ENCODE data around the gene SMURF1. TPM values are rescaled to one million over a fixed set of nuclear protein-coding genes. Genes with fewer than 3 reads are reported as not detected.

SMURF1 gene
- total RNA-seq, 1 donor from 2014 or later, result 31.9 TPM

DNA sequence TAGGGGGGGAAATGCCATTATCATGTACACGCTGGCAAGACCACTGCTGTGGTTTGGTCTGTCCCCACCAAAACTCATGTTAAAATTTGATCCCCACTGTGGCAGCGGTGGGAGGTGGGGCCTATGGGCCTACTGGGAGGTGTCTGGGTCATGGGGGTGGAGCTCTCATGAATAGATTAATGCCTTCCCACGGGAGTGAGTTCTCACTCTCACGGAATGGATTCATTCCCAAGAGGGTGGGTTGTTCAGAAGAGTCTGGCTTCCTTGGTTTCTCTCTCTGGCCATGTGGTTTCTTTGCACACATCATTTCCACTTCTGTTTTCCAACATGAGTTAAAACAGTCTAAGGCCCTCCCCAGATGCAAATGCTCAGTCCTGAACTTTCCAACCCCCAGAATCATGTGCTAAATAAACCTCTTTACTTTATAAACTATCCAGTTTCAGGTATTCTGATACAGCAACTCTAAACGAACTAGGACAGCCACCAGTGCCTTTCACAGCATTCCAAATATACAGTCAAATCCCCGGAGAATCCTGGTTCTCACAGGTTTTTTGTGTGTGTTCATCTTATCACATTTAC, 44.3 kb downstream of the SMURF1 start:
- peak overlapping the region; percentile 96 for H3K27ac Mint-ChIP-seq
- peaks cover 21% of the 10 kb centered on the region for H3K36me3 Mint-ChIP-seq (ENCODE audit: insufficient read depth)
- H3K4me3 Mint-ChIP-seq (ENCODE audit: low read depth), result peak overlapping the region; percentile 57
- DNase-seq (ENCODE audit: low spot score, unreplicated experiment), result no peak
- peaks cover 44% of the 10 kb centered on the region for H3K4me1 Mint-ChIP-seq (ENCODE audit: low read depth)
- no peaks in the 10 kb centered on the region for H3K27me3 Mint-ChIP-seq
- H3K9me3 Mint-ChIP-seq (ENCODE audit: low read depth), result peaks cover 7% of the 10 kb centered on the region
- TF ChIP-seq, protein P1, sequence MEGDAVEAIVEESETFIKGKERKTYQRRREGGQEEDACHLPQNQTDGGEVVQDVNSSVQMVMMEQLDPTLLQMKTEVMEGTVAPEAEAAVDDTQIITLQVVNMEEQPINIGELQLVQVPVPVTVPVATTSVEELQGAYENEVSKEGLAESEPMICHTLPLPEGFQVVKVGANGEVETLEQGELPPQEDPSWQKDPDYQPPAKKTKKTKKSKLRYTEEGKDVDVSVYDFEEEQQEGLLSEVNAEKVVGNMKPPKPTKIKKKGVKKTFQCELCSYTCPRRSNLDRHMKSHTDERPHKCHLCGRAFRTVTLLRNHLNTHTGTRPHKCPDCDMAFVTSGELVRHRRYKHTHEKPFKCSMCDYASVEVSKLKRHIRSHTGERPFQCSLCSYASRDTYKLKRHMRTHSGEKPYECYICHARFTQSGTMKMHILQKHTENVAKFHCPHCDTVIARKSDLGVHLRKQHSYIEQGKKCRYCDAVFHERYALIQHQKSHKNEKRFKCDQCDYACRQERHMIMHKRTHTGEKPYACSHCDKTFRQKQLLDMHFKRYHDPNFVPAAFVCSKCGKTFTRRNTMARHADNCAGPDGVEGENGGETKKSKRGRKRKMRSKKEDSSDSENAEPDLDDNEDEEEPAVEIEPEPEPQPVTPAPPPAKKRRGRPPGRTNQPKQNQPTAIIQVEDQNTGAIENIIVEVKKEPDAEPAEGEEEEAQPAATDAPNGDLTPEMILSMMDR (IDR thresholded peaks at IDR 0.05; ENCODE audit: unreplicated experiment), result no peak

DNA sequence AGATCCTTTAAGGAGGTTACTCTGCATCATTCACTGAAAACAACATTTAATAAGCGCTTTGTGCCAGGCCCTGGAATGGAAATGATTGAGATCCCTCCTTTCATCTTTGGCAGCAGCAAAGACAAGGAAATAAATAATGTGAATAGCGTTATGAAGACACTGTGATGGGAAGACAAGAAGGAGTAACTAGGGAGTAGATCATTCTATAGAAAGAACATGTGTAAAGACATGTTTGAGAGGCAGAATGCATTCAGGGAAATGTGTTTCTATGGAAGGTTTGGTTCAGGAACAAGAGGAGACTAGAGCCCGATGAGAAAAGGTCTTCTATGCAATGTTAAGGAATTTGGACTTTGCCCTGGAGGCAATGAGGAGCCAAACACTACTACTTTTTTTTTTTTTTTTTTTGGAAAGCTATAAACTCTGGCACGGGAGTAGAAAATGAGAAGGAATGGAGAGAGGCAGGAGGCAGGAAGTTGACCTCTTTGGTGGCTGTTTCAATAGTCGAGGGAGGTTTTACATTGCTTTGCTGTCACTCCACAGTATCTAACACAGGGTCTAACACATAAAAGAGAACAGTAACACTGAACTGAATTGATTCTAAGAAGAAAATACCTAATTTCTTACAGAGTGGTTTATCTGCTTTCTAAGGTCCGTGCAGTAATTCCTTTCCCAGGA, 44.9 kb downstream of the SMURF1 start:
- H3K27ac Mint-ChIP-seq, result peak overlapping the region; percentile 96
- H3K27me3 Mint-ChIP-seq, result no peaks in the 10 kb centered on the region
- TF ChIP-seq, protein P1 (IDR thresholded peaks at IDR 0.05; ENCODE audit: unreplicated experiment), result no peak
- peaks cover 46% of the 10 kb centered on the region for H3K4me1 Mint-ChIP-seq (ENCODE audit: low read depth)
- H3K4me3 Mint-ChIP-seq (ENCODE audit: low read depth), result peak overlapping the region; percentile 57
- H3K36me3 Mint-ChIP-seq (ENCODE audit: insufficient read depth), result peaks cover 19% of the 10 kb centered on the region
- no peak for DNase-seq (ENCODE audit: low spot score, unreplicated experiment)
- peaks cover 7% of the 10 kb centered on the region for H3K9me3 Mint-ChIP-seq (ENCODE audit: low read depth)

GRCh38 chr7:99098286-99098823, 45.6 kb downstream of the SMURF1 start:
- Mint-ChIP-seq H3K36me3 (ENCODE audit: insufficient read depth) (peaks cover 19% of the 10 kb centered on the region), H3K4me3 (ENCODE audit: low read depth) (peak overlapping the region; percentile 57), H3K9me3 (ENCODE audit: low read depth) (peaks cover 7% of the 10 kb centered on the region), H3K27ac (peak overlapping the region; percentile 96), H3K27me3 (no peaks in the 10 kb centered on the region), H3K4me1 (ENCODE audit: low read depth) (peaks cover 46% of the 10 kb centered on the region)
- no peak for DNase-seq (ENCODE audit: low spot score, unreplicated experiment)
- TF ChIP-seq, protein P1 (IDR thresholded peaks at IDR 0.05; ENCODE audit: unreplicated experiment), result no peak

DNA sequence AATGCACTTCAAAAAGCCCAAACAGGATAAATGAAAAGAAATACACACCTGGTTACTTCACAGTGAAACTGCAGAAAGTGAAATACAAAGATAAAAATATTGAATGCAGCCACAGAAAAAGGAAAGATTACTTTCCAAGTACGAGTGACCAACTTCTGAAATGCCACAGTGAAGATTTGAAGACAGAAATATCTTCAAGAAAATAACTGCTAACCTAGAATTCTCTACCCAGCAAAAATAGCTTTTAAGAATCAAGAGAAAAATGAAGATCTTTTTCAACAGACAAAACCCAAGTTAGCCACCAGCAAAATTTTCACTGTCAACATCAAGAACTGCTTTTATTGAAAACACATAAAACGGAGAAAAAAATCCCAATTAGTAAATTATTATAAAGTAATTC, 46.2 kb downstream of the SMURF1 start:
- H3K36me3 Mint-ChIP-seq (ENCODE audit: insufficient read depth), result peaks cover 19% of the 10 kb centered on the region
- DNase-seq (ENCODE audit: low spot score, unreplicated experiment), result no peak
- peak overlapping the region; percentile 87 for H3K27ac Mint-ChIP-seq
- H3K4me1 Mint-ChIP-seq (ENCODE audit: low read depth), result peaks cover 50% of the 10 kb centered on the region
- no peaks in the 10 kb centered on the region for H3K27me3 Mint-ChIP-seq
- TF ChIP-seq, protein P1 (IDR thresholded peaks at IDR 0.05; ENCODE audit: unreplicated experiment), result no peak
- H3K9me3 Mint-ChIP-seq (ENCODE audit: low read depth), result peaks cover 7% of the 10 kb centered on the region
- H3K4me3 Mint-ChIP-seq (ENCODE audit: low read depth), result no peak overlapping the region

GRCh38 chr7:99096124-99096887, 47.6 kb downstream of the SMURF1 start:
- Mint-ChIP-seq H3K4me3 (ENCODE audit: low read depth) (no peak overlapping the region), H3K9me3 (ENCODE audit: low read depth) (peaks cover 7% of the 10 kb centered on the region), H3K27ac (peak overlapping the region; percentile 89), H3K36me3 (ENCODE audit: insufficient read depth) (peaks cover 19% of the 10 kb centered on the region), H3K4me1 (ENCODE audit: low read depth) (peaks cover 60% of the 10 kb centered on the region), H3K27me3 (no peaks in the 10 kb centered on the region)
- DNase-seq (ENCODE audit: low spot score, unreplicated experiment), result no peak
- TF ChIP-seq, protein P1 (IDR thresholded peaks at IDR 0.05; ENCODE audit: unreplicated experiment), result no peak

Measured in progenitor cell of endocrine pancreas (in vitro differentiated cells).